Astrocyte (in vitro differentiated cells and primary cell): ENCODE data around the gene FGF19.

Experiments used
- EZH2 ChIP-seq: IDR thresholded peaks from 2 replicates; pipeline ENCODE4 v1.6.1; 2012; ENCODE audit warnings: mild to moderate bottlenecking, low read length, inconsistent platforms; ENCODE audit not compliant: insufficient read depth
- TF ChIP-seq, protein P1 (sequence below): IDR thresholded peaks from 2 replicates; pipeline ENCODE4 v1.5.1; 2011; ENCODE audit warnings: low read depth, mild to moderate bottlenecking, inconsistent platforms, low read length, moderate library complexity; ENCODE audit not compliant: insufficient read depth

- TF ChIP-seq, protein P1, sequence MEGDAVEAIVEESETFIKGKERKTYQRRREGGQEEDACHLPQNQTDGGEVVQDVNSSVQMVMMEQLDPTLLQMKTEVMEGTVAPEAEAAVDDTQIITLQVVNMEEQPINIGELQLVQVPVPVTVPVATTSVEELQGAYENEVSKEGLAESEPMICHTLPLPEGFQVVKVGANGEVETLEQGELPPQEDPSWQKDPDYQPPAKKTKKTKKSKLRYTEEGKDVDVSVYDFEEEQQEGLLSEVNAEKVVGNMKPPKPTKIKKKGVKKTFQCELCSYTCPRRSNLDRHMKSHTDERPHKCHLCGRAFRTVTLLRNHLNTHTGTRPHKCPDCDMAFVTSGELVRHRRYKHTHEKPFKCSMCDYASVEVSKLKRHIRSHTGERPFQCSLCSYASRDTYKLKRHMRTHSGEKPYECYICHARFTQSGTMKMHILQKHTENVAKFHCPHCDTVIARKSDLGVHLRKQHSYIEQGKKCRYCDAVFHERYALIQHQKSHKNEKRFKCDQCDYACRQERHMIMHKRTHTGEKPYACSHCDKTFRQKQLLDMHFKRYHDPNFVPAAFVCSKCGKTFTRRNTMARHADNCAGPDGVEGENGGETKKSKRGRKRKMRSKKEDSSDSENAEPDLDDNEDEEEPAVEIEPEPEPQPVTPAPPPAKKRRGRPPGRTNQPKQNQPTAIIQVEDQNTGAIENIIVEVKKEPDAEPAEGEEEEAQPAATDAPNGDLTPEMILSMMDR = no peak
- no peak for TF ChIP-seq EZH2
These were observed 6.0 kb downstream of the FGF19 start for GRCh38 chr11:69697861-69698260.
